ENCODE data around the gene SYT1.

Gene SYT1

GRCh38 chr12:79300199-79300568 is 435.6 kb downstream of the SYT1 start:
- Histone ChIP-seq H3K79me1 (replicated peaks; ENCODE audit: low read length, poor library complexity, severe bottlenecking) (no peaks in the 10 kb centered on the region), H3K9me3 (ENCODE audit: control insufficient read depth, low read length) (no peaks in the 10 kb centered on the region), H2BK120ac (ENCODE audit: low read depth, low read length) (no peak overlapping the region), H3K9ac (ENCODE audit: low read length) (no peak overlapping the region), H3K27ac (ENCODE audit: low read length, poor library complexity, severe bottlenecking) (no peak overlapping the region), H3K27me3 (ENCODE audit: control insufficient read depth in 1 of 2, insufficient read depth in 1 of 2, low read length in 2 of 2) (no peaks in the 10 kb centered on the region), H3K4ac (ENCODE audit: low read depth in 1 of 2, low read length in 2 of 2) (no peak overlapping the region), H3K18ac (ENCODE audit: low read depth in 1 of 2, low read length in 2 of 2) (no peak overlapping the region), H3K14ac (ENCODE audit: low read length in 2 of 2) (no peak overlapping the region), H3K36me3 (ENCODE audit: control insufficient read depth in 1 of 2, insufficient read depth in 2 of 2, low read depth in 1 of 2, low read length in 2 of 2) (no peaks in the 10 kb centered on the region), H2AK5ac (ENCODE audit: low read length, severe bottlenecking) (no peak overlapping the region), H3K4me1 (ENCODE audit: control insufficient read depth, insufficient read depth, low read depth, low read length) (no peaks in the 10 kb centered on the region), H4K8ac (ENCODE audit: low read length) (no peak overlapping the region), H2BK15ac (ENCODE audit: low read depth, poor library complexity, severe bottlenecking) (no peak overlapping the region), H2BK5ac (ENCODE audit: low read depth, low read length, poor library complexity, severe bottlenecking) (no peak overlapping the region), H2AFZ (ENCODE audit: low read depth, low read length) (no peak overlapping the region), H3K4me2 (ENCODE audit: low read length, poor library complexity, severe bottlenecking) (no peak overlapping the region), H3K4me3 (ENCODE audit: insufficient read depth in 1 of 2, low read depth in 1 of 2, low read length in 2 of 2) (no peak overlapping the region), H2BK12ac (ENCODE audit: low read length in 2 of 2) (no peak overlapping the region), H3K23ac (ENCODE audit: low read length in 2 of 2) (no peak overlapping the region), H4K91ac (ENCODE audit: low read length) (no peak overlapping the region)
- peak; percentile 58 for DNase-seq
- 67% methylated on average over 5 of the region's 5 CpGs for WGBS

- Histone ChIP-seq H3K4me1 (ENCODE audit: control insufficient read depth, insufficient read depth, low read depth, low read length) (no peaks in the 10 kb centered on the region), H3K4ac (ENCODE audit: low read depth in 1 of 2, low read length in 2 of 2) (no peak overlapping the region), H2BK15ac (ENCODE audit: low read depth, poor library complexity, severe bottlenecking) (no peak overlapping the region), H3K36me3 (ENCODE audit: control insufficient read depth in 1 of 2, insufficient read depth in 2 of 2, low read depth in 1 of 2, low read length in 2 of 2) (no peaks in the 10 kb centered on the region), H3K14ac (ENCODE audit: low read length in 2 of 2) (no peak overlapping the region), H4K8ac (ENCODE audit: low read length) (no peak overlapping the region), H3K9ac (ENCODE audit: low read length) (no peak overlapping the region), H3K23ac (ENCODE audit: low read length in 2 of 2) (no peak overlapping the region), H3K9me3 (ENCODE audit: control insufficient read depth, low read length) (no peaks in the 10 kb centered on the region), H2AFZ (ENCODE audit: low read depth, low read length) (no peak overlapping the region), H3K4me2 (ENCODE audit: low read length, poor library complexity, severe bottlenecking) (no peak overlapping the region), H3K27ac (ENCODE audit: low read length, poor library complexity, severe bottlenecking) (no peak overlapping the region), H2AK5ac (ENCODE audit: low read length, severe bottlenecking) (no peak overlapping the region), H3K27me3 (ENCODE audit: control insufficient read depth in 1 of 2, insufficient read depth in 1 of 2, low read length in 2 of 2) (no peaks in the 10 kb centered on the region), H3K18ac (ENCODE audit: low read depth in 1 of 2, low read length in 2 of 2) (no peak overlapping the region), H2BK12ac (ENCODE audit: low read length in 2 of 2) (no peak overlapping the region), H3K79me1 (replicated peaks; ENCODE audit: low read length, poor library complexity, severe bottlenecking) (no peaks in the 10 kb centered on the region), H4K91ac (ENCODE audit: low read length) (no peak overlapping the region), H2BK5ac (ENCODE audit: low read depth, low read length, poor library complexity, severe bottlenecking) (no peak overlapping the region), H3K4me3 (ENCODE audit: insufficient read depth in 1 of 2, low read depth in 1 of 2, low read length in 2 of 2) (no peak overlapping the region), H2BK120ac (ENCODE audit: low read depth, low read length) (no peak overlapping the region)
- no peak for DNase-seq
- 44% methylated on average over 2 of the region's 3 CpGs for WGBS
Measured at GRCh38 chr12:79301181-79301580, 436.6 kb downstream of the SYT1 start.

- H2AFZ ChIP-seq (ENCODE audit: low read depth, low read length) = no peak overlapping the region
- 95% methylated on average over 5 of the region's 9 CpGs for WGBS
Measured at GRCh38 chr12:79302162-79302814, 437.7 kb downstream of the SYT1 start.

GRCh38 chr12:79307340-79307739 is 442.8 kb downstream of the SYT1 start:
- H3K4ac ChIP-seq (ENCODE audit: low read depth in 1 of 2, low read length in 2 of 2) = no peak overlapping the region
- no peak overlapping the region for H2AK5ac ChIP-seq (ENCODE audit: low read length, severe bottlenecking)
- no peak overlapping the region for H2BK120ac ChIP-seq (ENCODE audit: low read depth, low read length)
- no peak overlapping the region for H3K18ac ChIP-seq (ENCODE audit: low read depth in 1 of 2, low read length in 2 of 2)
- DNase-seq = no peak
- no peak overlapping the region for H3K23ac ChIP-seq (ENCODE audit: low read length in 2 of 2)
- H3K4me3 ChIP-seq (ENCODE audit: insufficient read depth in 1 of 2, low read depth in 1 of 2, low read length in 2 of 2) = no peak overlapping the region
- WGBS = 95% methylated on average over 9 of the region's 16 CpGs
- no peak overlapping the region for H3K4me2 ChIP-seq (ENCODE audit: low read length, poor library complexity, severe bottlenecking)
- no peak overlapping the region for H3K9ac ChIP-seq (ENCODE audit: low read length)
- H3K4me1 ChIP-seq (ENCODE audit: control insufficient read depth, insufficient read depth, low read depth, low read length) = no peaks in the 10 kb centered on the region
- no peaks in the 10 kb centered on the region for H3K27me3 ChIP-seq (ENCODE audit: control insufficient read depth in 1 of 2, insufficient read depth in 1 of 2, low read length in 2 of 2)
- no peak overlapping the region for H2BK12ac ChIP-seq (ENCODE audit: low read length in 2 of 2)
- H3K9me3 ChIP-seq (ENCODE audit: control insufficient read depth, low read length) = no peaks in the 10 kb centered on the region
- no peak overlapping the region for H2AFZ ChIP-seq (ENCODE audit: low read depth, low read length)
- H3K79me1 ChIP-seq (replicated peaks; ENCODE audit: low read length, poor library complexity, severe bottlenecking) = no peaks in the 10 kb centered on the region
- no peaks in the 10 kb centered on the region for H3K36me3 ChIP-seq (ENCODE audit: control insufficient read depth in 1 of 2, insufficient read depth in 2 of 2, low read depth in 1 of 2, low read length in 2 of 2)
- H3K27ac ChIP-seq (ENCODE audit: low read length, poor library complexity, severe bottlenecking) = no peak overlapping the region
- no peak overlapping the region for H2BK15ac ChIP-seq (ENCODE audit: low read depth, poor library complexity, severe bottlenecking)
- H4K91ac ChIP-seq (ENCODE audit: low read length) = no peak overlapping the region
- H3K14ac ChIP-seq (ENCODE audit: low read length in 2 of 2) = no peak overlapping the region
- H2BK5ac ChIP-seq (ENCODE audit: low read depth, low read length, poor library complexity, severe bottlenecking) = no peak overlapping the region
- H4K8ac ChIP-seq (ENCODE audit: low read length) = no peak overlapping the region

More at GRCh38 chr12:79302162-79302814, 437.7 kb downstream of the SYT1 start:
- Histone ChIP-seq H3K9me3 (ENCODE audit: control insufficient read depth, low read length) (no peaks in the 10 kb centered on the region), H2AK5ac (ENCODE audit: low read length, severe bottlenecking) (no peak overlapping the region), H3K36me3 (ENCODE audit: control insufficient read depth in 1 of 2, insufficient read depth in 2 of 2, low read depth in 1 of 2, low read length in 2 of 2) (no peaks in the 10 kb centered on the region), H4K91ac (ENCODE audit: low read length) (no peak overlapping the region), H3K4me2 (ENCODE audit: low read length, poor library complexity, severe bottlenecking) (no peak overlapping the region), H2BK120ac (ENCODE audit: low read depth, low read length) (no peak overlapping the region), H3K9ac (ENCODE audit: low read length) (no peak overlapping the region), H3K18ac (ENCODE audit: low read depth in 1 of 2, low read length in 2 of 2) (no peak overlapping the region), H3K4me3 (ENCODE audit: insufficient read depth in 1 of 2, low read depth in 1 of 2, low read length in 2 of 2) (no peak overlapping the region), H3K23ac (ENCODE audit: low read length in 2 of 2) (no peak overlapping the region), H2BK12ac (ENCODE audit: low read length in 2 of 2) (no peak overlapping the region), H3K27me3 (ENCODE audit: control insufficient read depth in 1 of 2, insufficient read depth in 1 of 2, low read length in 2 of 2) (no peaks in the 10 kb centered on the region), H3K14ac (ENCODE audit: low read length in 2 of 2) (no peak overlapping the region), H3K79me1 (replicated peaks; ENCODE audit: low read length, poor library complexity, severe bottlenecking) (no peaks in the 10 kb centered on the region), H3K4me1 (ENCODE audit: control insufficient read depth, insufficient read depth, low read depth, low read length) (no peaks in the 10 kb centered on the region), H3K27ac (ENCODE audit: low read length, poor library complexity, severe bottlenecking) (no peak overlapping the region), H2BK15ac (ENCODE audit: low read depth, poor library complexity, severe bottlenecking) (no peak overlapping the region), H4K8ac (ENCODE audit: low read length) (no peak overlapping the region), H2BK5ac (ENCODE audit: low read depth, low read length, poor library complexity, severe bottlenecking) (no peak overlapping the region), H3K4ac (ENCODE audit: low read depth in 1 of 2, low read length in 2 of 2) (no peak overlapping the region)
- DNase-seq = no peak
